ENCODE data around the gene AMBRA1. TPM values are rescaled to one million over a fixed set of nuclear protein-coding genes. Genes with fewer than 3 reads are reported as not detected.
"Not testable (repeated sequence)": the region's sequence is repeated elsewhere in the genome, so short reads cannot be mapped to it uniquely, and the experiment has no call there.

AMBRA1 gene
- total and polyA plus RNA-seq, 2 donors (not counting 3 experiments of a cell fraction or from before 2014, with no cell fraction given) = 18.4 to 32.4 TPM

DNA sequence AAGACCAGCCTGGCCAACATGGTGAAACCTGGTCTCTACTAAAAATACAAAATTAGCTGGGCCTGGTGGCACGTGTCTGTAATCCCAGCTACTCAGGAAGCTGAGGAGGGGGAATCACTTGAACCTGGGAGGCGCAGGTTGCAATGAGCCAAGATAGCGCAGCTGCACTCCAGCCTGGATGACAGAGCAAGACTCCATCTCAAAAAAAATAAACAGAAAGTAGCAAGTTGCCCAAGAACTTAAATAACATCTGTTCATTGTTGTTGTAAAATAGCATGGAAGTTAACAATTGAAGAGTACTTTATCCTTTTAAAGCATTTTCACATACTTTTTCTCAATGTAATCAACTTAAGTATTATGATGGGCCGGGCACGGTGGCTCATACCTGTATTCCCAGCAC lies 5.7 kb downstream of the AMBRA1 start:
- Histone ChIP-seq H3K4me3 (replicated peaks in 1 of 3; ENCODE audit: insufficient read depth in 1 of 3, low read depth in 1 of 3, low read length in 3 of 3) (no peak overlapping the region), H3K4me1 (ENCODE audit: control insufficient read depth, extremely low read depth, insufficient read depth, low read length) (peaks cover 16% of the 10 kb centered on the region), H4K20me1 (replicated peaks; ENCODE audit: control insufficient read depth, extremely low read depth, insufficient read depth, low read length) (peaks cover 5% of the 10 kb centered on the region), H3K36me3 (ENCODE audit: control insufficient read depth in 2 of 2, extremely low read depth in 1 of 2, insufficient read depth in 2 of 2, low read length in 2 of 2) (no peaks in the 10 kb centered on the region), H3K79me2 (ENCODE audit: control insufficient read depth, insufficient read depth, low read length) (peaks cover 73% of the 10 kb centered on the region), H2AFZ (ENCODE audit: low read depth, low read length) (no peak overlapping the region), H3K27ac (ENCODE audit: insufficient read depth, low read depth, low read length) (no peak overlapping the region), H3K4me2 (ENCODE audit: insufficient read depth, low read length) (no peak overlapping the region), H3K9me3 (replicated peaks; ENCODE audit: control insufficient read depth, insufficient read depth, low read length) (no peaks in the 10 kb centered on the region), H3K9me1 (replicated peaks; ENCODE audit: control insufficient read depth, extremely low read depth, insufficient read depth, low read length) (no peaks in the 10 kb centered on the region), H3K27me3 (ENCODE audit: control insufficient read depth in 2 of 2, insufficient read depth in 2 of 2, low read length in 2 of 2) (no peaks in the 10 kb centered on the region), H3K9ac (replicated peaks; ENCODE audit: extremely low read depth, insufficient read depth, low read length) (no peak overlapping the region)
- no peak for TF ChIP-seq MAX (IDR thresholded peaks at IDR 0.05; ENCODE audit: insufficient read depth, insufficient read length)
- TF ChIP-seq GATA2 (IDR thresholded peaks at IDR 0.05; ENCODE audit: insufficient read depth, insufficient read length, low read depth, low read length) = no peak
- TF ChIP-seq JUN (IDR thresholded peaks at IDR 0.05; ENCODE audit: borderline replicate concordance, insufficient read depth, insufficient read length, low read depth) = no peak
- dilution Hi-C loops (cut with MboI; ENCODE audit: extremely low pct_ligation_motif_present, low sequenced_read_pairs) (no loop called here), intact Hi-C loops (cut with micrococcal nuclease) (no loop called here)
- DNase-seq (ENCODE audit: low read depth, low spot score) (no peak), FAIRE-seq (no peak)
- BruUV-seq (replicated peaks) = no TSS peak
- ChIA-PET CTCF (interaction anchor here (0.6 kb wide), 1 partner anchor 9 kb away, joined by 3 read pairs; no protein-coding TSS in a partner anchor), POLR2A (no interaction called here)

DNA sequence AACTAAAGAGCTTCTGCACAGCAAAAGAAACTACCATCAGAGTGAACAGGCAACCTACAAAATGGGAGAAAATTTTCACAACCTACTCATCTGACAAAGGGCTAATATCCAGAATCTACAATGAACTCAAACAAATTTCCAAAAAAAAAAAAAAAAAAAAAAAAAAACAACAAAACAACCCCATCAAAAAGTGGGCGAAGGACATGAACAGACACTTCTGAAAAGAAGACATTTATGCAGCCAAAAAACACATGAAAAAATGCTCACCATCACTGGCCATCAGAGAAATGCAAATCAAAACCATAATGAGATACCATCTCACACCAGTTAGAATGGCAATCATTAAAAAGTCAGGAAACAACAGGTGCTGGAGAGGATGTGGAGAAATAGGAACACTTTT lies 10.3 kb downstream of the AMBRA1 start:
- H3K4me3 ChIP-seq (replicated peaks in 1 of 3; ENCODE audit: insufficient read depth in 1 of 3, low read depth in 1 of 3, low read length in 3 of 3); H3K27me3 ChIP-seq (ENCODE audit: control insufficient read depth in 2 of 2, insufficient read depth in 2 of 2, low read length in 2 of 2); DNase-seq (ENCODE audit: low read depth, low spot score); H4K20me1 ChIP-seq (replicated peaks; ENCODE audit: control insufficient read depth, extremely low read depth, insufficient read depth, low read length); H3K36me3 ChIP-seq (ENCODE audit: control insufficient read depth in 2 of 2, extremely low read depth in 1 of 2, insufficient read depth in 2 of 2, low read length in 2 of 2); BruUV-seq (replicated peaks); H2AFZ ChIP-seq (ENCODE audit: low read depth, low read length); H3K4me1 ChIP-seq (ENCODE audit: control insufficient read depth, extremely low read depth, insufficient read depth, low read length); intact Hi-C loops (cut with micrococcal nuclease); H3K9me1 ChIP-seq (replicated peaks; ENCODE audit: control insufficient read depth, extremely low read depth, insufficient read depth, low read length); H3K27ac ChIP-seq (ENCODE audit: insufficient read depth, low read depth, low read length); POLR2A ChIA-PET; H3K4me2 ChIP-seq (ENCODE audit: insufficient read depth, low read length); CTCF ChIA-PET; FAIRE-seq; H3K9ac ChIP-seq (replicated peaks; ENCODE audit: extremely low read depth, insufficient read depth, low read length); H3K9me3 ChIP-seq (replicated peaks; ENCODE audit: control insufficient read depth, insufficient read depth, low read length); dilution Hi-C loops (cut with MboI; ENCODE audit: extremely low pct_ligation_motif_present, low sequenced_read_pairs): not testable (repeated sequence)
- H3K79me2 ChIP-seq (ENCODE audit: control insufficient read depth, insufficient read depth, low read length) = peaks cover 58% of the 10 kb centered on the region
